GM18909 (cell line): Measurements from ENCODE around the gene FAM50A.

Experiments
- ATAC-seq: cut with Tn5 transposase; IDR thresholded peaks from one replicate; pipeline ENCODE4 v1.9.1; 2021; ENCODE audit warnings: mild to moderate bottlenecking; ENCODE audit not compliant: unreplicated experiment, poor library complexity

FAM50A gene

GRCh38 chrX:154478728-154479622, 35.0 kb downstream of the FAM50A start, which contains the start of gene LAGE3:
Gene LAGE3 (minus strand): TSS chrX:154479281. CDS start chrX:154478915, 366 bp downstream.
- ATAC-seq, result peak; percentile 85

- no peak for ATAC-seq
Observed at GRCh38 chrX:154481195-154481594, 37.3 kb downstream of the FAM50A start.

DNA sequence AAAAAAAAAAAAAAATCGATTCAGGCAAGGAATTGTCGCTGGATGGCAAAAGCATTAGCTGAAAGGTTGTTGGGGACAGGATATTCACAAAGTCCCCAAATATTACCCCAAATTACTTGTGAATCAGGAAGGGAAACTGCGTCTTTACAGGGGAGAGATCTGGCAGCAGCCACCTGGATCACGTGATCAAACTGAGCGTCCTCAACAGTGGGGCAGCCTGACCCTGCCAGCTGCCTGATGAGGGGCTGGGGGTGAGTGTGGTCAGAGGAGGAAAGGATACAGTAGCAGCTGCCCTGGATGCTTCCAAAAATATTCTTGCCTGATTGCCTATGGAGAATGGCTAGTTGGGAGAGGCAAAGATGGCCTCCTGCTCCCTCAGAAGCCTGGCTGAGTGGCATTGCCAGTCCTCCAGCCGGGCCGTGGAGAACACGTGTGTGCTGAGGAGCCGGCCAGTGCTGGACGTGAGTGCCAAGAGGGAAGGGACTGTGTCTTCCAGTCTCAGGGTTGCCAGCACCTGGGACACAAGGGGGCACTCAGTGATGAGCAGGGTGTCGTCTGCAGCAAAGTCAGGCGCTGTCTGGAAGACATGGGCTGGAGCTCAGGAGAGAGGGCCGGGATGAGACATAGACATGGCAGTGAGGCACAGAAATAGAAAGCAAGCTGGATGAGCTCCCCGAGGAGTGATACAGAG, 38.1 kb downstream of the FAM50A start:
- ATAC-seq, result no peak

- no peak for ATAC-seq
Observed at GRCh38 chrX:154482786-154483185, 38.8 kb downstream of the FAM50A start.

DNA sequence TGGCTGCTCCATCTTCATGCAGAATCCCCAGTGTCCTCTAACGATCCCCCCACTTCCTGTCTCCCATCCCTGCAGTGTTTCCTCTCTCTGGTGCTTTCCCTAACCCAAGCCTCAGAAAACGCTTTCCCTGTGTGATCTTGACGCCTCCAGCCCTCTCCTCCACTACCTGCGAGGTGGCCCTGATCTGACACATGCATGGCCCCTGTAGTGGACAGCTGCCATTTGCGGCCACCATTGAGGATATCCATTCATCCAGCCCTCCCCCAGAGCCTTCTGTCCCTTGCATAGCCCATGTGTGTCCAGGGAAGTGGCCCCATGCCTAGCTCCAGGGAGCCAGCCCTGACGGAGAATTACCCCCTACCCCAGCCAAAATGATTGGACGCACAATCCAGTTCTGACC, 39.4 kb downstream of the FAM50A start:
- ATAC-seq, result no peak

DNA sequence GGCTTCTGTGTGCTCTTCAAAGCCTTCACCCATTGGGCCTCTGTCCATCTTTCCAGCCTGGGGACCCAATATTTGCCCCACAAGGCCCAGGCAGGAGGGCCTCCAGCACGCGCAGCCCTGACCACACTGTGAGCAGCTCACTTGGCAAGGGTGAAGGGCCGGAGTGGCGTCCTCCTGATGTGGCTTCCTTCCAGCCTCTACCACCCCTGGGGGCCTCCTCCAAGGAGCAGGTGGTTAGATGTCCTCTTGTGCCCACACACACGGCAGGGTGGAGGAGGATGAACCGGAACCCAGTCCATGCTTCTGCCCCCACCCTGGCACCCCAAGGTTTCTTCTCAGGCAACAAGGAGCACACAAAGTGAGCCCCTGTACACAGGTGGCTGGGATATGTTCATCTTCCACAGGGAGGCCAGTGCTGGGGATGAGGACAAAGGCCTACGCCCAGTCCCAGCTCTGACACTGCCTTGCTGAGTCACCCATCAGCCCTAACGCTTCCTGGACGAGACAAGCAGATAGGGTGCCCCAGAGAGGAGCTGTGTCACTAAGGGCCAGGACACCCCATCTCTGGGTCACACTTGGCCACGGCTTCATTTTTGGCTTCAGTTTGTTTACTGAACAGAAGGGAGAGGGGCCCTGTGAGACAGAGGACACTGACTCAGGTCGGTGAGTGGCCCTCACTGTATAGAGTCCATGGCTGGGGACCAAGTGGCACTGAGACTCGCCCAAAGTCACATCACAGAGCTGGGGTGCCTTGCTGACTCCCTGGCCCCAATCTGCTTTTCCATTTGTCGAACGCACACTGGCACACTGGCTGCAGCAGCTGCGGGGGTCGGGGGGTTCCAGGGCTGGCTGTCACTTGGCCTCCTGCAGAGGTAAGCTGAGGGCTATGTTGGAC, 40.6 kb downstream of the FAM50A start:
- ATAC-seq, result no peak

GRCh38 chrX:154485150-154486051, 41.5 kb downstream of the FAM50A start:
- no peak for ATAC-seq

DNA sequence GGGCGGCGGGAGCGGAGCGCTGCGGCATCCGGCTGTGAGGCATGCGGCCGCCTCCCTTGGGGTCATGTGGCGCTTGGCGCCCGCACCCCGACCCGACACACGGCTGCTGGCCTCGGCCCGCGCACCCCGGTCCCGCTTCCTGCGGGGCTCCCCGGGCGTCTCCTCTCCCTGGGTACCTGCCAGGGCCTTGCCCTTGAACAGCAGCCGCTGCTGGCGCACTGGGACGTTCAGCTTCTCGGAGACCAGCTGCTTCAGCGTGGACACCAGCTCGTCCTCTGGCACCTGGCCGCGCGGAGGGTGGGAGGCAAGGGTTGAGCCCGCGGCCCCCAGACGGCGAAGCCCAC, 42.1 kb downstream of the FAM50A start:
- no peak for ATAC-seq

GRCh38 chrX:154486396-154487207, 42.7 kb downstream of the FAM50A start, which contains the start of gene UBL4A:
Gene UBL4A (minus strand): TSS chrX:154486615. CDS start chrX:154486584, 31 bp downstream.
- peak; percentile 23 for ATAC-seq

- ATAC-seq, result no peak
Observed at GRCh38 chrX:154487518-154488290, 43.8 kb downstream of the FAM50A start.

GRCh38 chrX:154488336-154489075, 44.6 kb downstream of the FAM50A start:
- no peak for ATAC-seq

DNA sequence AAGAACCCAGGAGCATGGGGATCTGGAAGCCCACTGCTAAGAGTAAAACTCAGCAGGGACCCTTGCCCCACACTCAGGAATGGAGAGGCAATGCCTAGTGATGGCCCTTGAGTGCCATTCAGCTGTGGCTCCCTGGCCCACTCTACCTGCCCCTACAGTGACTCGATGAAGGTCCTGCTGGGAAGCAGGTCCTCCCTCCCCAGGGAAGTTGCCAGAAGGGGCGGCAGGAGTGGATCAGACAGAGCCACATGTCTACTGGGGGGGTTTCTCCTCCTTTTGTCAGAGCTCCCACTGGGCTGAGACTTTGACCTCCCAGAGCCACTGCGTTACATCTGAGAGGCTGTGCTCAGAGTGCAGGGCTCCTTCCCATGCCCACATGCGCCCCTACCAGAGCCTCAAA, 45.2 kb downstream of the FAM50A start:
- no peak for ATAC-seq

DNA sequence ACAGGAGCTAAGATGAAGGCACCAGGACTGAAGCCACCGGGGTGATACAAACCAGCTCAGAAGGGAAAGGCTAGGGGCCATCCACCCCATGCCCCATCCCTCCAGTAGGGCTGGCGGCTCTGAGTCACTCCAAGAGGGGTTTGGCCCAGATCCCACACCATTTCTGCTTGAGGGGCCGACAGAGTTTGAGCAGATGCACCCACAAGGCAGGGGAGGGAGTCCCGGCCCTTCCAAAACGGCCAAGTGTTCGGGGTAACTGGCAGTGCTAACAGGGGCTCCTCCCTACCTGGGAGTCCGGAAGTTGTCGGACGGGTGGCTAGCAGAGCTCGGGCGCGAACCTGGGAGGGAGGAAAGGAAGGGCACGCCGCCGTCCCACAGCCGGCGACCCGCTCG, 46.1 kb downstream of the FAM50A start:
- peak; percentile 21 for ATAC-seq

DNA sequence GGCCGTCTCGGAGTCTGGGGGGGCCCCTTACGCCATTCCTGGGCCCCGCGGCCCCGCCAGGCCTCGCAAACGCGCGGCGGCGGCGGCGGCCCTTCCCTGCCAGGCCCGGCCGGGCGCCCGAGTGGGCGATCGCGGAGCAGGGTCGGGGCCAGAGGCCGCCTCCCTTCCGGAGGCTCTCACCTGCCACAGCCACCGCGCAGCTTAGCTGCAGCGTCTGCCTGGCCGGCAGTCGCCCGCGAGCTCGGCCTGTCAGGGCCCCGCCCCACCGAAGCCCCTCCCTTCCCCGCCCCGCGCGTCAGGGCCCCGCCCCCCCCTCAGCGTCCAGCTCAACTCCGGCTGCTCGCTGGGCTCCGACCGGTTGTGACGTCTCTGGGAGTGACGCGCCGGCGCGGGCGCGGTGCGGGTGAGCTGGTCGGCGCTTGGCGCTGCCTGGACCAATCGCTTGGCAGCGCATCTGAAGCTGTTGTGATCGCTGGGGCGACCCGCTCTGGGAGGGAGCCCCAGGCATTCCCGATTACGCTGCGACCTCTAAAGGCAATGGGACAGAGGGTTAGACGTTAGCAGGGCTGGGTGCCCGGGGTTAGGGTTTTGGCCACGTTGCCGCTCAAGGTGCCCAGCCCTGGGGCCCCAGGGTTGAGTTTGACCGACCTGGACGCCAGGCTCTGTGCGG, 46.6 kb downstream of the FAM50A start, which contains the start of gene SLC10A3:
SLC10A3 (minus strand) TSS at position 216 of the 670 bp plus-strand sequence. CDS start 1,689 bp downstream, outside the sequence.
- peak; percentile 79 for ATAC-seq

DNA sequence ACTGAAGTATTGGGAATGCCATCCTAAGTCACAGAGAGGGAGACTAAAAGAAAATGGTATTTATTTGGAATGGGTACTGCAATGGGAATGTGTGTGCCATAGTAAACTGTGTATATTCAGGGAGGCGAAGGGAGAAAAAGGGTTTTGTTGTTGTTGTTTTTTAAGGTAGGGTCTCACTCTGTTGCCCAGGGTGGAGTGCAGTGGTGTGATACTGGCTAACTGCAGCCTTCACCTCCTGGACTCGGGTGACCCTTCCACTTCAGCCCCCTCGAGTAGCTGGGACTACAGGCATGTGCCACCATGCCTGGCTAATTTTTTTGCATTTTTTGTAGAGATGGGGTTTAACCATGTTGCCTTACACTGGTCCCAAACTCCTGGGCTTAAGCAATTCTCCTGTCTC, 50.8 kb downstream of the FAM50A start:
- no peak for ATAC-seq

GRCh38 chrX:154495472-154495922, 51.6 kb downstream of the FAM50A start:
- no peak for ATAC-seq
